HG02973 (cell line): ENCODE results near the gene TRIM49D1.
"Not testable (repeated sequence)": the region's sequence is repeated elsewhere in the genome, so short reads cannot be mapped to it uniquely, and the experiment has no call there.

Source experiments
- ATAC-seq: cut with Tn5 transposase; IDR thresholded peaks from one replicate; pipeline ENCODE4 v1.9.1; 2021; ENCODE audit warnings: moderate library complexity; ENCODE audit not compliant: unreplicated experiment

The TRIM49D1 gene, protein sequence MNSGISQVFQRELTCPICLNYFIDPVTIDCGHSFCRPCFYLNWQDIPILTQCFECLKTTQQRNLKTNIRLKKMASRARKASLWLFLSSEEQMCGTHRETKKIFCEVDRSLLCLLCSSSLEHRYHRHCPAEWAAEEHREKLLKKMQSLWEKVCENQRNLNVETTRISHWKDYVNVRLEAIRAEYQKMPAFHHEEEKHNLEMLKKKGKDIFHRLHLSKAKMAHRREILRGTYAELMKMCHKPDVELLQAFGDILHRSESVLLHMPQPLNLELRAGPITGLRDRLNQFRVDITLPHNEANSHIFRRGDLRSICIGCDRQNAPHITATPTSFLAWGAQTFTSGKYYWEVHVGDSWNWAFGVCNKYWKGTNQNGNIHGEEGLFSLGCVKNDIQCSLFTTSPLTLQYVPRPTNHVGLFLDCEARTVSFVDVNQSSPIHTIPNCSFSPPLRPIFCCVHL

DNA sequence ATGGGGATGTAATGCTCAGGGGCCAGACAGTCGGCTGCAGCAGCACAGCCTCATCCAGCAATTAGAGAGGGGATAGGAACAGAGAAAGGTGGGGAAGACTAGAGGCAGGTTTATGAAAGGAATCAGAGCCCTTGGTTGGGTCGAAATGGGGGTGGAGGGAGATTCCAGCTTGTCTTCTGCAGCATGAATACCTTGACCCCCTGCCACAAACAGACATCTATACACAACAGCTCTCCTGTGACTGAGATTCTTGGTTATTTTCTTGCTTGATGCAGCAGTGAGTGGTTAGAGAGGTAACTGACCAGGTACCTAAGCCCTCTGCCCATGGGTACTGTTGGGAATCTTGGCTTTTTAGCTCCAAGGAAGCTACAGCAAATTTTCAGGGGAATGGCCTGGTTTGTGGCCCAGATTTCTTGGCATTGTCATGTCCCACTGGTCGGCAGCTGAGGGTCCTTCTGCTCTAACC lies at the start of gene TRIM49D1:
TSS of gene TRIM49D1 (minus strand) at position 51 of the 466 bp plus-strand sequence. CDS start 4,535 bp downstream, outside the sequence.
- ATAC-seq, result no peak

DNA sequence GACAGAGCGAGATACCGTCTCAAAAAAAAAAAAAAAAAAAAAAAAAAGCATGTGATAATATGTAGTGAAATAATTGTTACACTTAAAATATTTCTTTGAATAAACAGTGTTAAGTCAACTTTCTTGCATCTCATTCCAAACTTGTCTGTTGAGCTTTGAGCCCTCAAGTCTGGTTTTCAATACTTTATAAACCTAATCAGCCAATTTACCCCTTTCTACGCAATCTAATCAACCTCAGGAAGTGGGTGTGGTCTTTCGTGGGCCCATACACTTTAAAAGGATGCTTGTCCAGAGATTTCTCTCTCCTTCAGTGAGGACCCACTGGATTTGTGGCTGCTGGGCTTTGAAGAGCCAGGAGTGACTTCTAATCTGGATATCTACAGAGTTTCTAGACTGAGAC lies 43.7 kb upstream of the TRIM49D1 start, which contains the start of gene TRIM64:
TSS of gene TRIM64 (plus strand) at position 301 of the 400 bp plus-strand sequence. CDS start 2,467 bp downstream, outside the sequence.
- not testable (repeated sequence) for ATAC-seq

DNA sequence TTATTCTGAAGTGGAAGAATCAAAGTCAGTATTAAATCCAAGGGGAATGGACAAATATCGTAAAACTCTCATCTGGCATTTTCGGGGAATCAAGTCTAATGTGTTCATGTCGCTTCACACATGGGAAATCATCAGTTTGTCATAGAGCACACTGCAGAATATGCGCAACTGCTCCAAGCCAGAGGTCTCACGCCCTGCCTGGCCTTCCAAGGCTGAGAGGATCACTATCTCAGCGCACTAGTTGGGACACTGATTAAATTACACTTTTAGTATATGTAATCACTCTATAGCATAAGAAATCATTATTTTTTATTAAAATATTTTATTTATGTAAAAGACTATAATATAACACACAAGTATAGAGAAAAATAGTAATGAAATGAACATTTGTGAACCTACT lies 38.8 kb upstream of the TRIM49D1 start:
- ATAC-seq, result not testable (repeated sequence)

DNA sequence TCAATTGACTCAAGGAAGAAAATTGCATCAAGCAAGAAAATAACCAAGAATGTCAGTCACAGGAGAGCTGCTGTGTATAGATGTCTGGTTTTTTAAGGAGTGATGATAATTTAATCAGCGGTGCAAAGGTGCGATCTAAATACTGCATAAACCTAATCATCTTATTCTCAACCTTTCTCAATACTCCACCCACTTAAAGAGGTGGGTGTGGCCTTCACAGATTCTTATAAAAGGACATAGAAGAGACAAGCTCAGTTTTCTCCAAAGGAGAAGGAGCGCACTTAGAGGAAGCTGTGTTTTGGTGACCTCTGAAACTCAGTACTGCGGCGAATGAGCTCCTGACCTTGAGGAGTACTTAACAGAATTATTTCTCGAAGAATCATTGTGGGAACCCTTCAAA lies 1.7 kb upstream of the TRIM49D1 start, which contains the start of gene TRIM49D2:
TSS of gene TRIM49D2 (plus strand) at position 301 of the 400 bp plus-strand sequence. CDS start 2,698 bp downstream, outside the sequence.
- not testable (repeated sequence) for ATAC-seq

DNA sequence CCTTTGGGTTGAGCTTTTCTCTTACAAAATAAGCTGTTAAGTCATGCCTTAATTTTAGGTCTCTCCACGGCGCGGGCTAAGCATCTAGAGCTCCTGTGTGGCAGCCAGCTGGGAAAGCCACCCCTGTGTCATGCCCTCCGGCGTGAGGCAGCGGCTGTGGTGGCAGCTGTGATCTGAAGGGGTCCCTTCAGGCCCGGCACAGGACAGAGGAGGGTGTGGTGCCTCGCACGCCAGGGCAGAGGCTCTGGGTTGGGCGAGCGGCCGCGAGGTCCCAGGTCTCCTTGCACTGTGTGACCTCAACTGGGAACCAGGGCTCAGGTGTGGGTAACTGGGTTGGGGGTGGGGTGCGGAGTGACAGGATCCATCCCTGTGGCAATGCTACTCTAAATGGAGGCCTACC lies 21.2 kb downstream of the TRIM49D1 start:
- not testable (repeated sequence) for ATAC-seq

DNA sequence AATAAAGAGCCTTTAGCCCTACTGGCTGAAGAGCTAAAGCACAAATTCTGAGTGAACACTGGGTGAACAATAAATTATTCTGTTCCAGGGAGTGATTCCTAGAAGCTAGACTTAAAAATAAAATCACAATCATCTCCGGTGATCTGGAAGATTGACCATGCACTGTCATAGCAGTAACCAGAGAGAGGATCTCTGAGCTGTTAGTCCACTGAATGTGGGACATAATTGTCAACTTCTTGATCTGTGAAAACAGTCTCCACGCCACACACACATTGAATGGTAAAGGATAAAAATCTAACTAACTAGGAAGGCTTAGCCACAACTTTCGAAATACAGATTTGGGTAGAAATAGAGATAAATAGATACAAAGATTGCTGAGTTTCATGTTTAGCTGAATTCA lies 28.8 kb downstream of the TRIM49D1 start:
- ATAC-seq, result not testable (repeated sequence)

DNA sequence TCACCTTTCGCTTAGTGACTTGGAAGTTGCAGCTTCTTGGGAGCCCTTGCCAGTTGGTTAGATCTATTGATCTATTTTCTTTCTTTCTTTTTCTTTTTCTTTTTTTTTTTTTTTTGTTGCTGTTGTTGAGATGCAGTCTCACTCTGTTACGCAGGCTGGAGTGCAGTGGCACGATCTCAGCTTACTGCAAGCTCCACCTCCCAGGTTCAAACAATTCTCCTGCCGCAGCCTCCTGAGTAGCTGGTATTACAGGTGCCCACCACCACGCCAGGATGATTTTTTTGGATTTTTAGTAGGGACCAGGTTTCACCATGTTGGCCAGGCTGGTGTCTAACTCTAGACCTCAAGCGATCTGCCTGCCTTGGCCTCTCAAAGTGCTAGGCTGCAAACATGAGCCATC lies 44.5 kb downstream of the TRIM49D1 start:
- not testable (repeated sequence) for ATAC-seq

DNA sequence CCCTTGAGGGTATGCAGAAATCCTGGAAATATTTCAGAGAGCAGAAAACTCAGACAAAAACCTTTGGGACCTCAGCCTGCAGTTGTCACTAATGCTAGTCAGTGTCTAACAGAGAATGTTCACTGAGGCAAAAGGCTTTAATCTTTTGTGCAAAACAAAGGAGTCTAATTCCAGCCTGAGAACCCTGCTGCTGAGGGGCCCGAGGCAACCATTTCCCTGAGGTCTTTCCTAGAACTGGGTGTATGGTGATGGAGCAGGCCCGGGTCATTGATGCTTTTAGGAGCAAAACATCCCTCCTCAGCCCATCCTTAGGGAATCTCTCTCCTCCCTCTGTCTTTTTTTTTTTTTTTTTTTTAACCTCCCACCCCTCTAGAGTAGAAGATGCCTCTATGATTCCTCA lies 49.5 kb downstream of the TRIM49D1 start:
- not testable (repeated sequence) for ATAC-seq

DNA sequence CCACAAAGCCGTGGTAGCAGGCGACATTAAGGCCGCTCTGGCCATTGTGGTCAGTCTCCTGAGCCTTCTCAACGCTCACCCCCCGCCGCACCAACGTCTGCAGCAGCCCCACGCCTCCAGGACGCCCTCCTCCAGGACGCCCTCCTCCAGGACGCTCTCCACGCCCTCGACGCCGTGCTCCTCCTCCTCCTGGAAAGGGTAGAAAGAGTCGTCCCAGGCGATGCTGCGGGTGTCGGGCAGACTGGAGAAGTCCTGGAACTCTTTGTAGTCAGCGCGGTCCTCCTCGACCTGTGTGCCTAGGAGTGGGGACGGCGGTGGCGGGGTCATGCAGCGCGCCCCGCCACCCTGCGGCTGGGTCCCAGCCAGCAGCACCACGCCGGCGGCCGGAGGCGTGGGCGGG lies 56.8 kb downstream of the TRIM49D1 start:
- ATAC-seq, result not testable (repeated sequence)

DNA sequence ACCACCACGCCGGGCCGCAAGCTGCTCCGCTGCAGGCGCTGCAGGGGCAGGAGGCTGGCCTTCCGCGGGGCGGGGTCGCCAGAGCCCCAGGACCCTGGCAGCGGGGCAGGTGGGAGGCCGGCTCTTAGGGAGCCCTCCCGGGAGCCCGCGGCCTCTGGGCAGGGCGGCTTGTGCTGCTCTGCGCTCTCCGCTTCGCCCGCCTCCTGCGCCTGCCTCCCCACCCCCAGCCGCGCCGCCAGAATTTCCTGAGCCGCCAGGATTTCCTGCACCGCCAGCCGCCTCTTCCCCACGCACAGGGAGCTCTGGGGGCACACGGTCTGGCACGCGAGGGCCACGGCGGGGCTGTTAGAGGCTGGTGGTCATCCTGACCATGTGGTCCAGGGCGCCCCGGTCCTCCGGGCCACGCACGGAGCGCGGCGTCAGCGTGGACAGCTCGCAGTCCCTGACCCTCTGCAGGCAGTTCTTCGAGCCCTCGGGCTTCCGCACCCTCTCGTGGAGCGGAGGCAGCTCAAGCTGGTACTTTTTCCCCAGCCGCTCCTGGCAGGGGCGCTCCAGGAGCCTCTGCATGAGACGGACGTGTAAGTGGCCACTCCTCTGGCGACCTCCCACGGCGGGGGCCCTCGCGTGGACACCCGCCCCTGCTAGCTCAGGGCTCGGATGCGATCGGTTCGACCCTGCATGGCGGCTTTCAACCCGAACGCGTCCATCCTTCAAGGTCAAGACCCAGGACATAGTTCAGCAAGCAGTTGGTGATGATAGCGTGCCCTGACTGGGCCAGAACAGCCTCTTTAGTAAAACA lies 57.9 kb downstream of the TRIM49D1 start:
- not testable (repeated sequence) for ATAC-seq
